GM13977 (cell line): ENCODE measurements around the gene SH3GLB2.

Source experiments
- DNase-seq: peaks from one replicate; pipeline ENCODE4 v3.0.0; 2012; ENCODE audit warnings: low spot score
- in situ Hi-C: fragments of 300-500 bp; cut with MboI; formaldehyde crosslinking; loops from one replicate; pipeline ENCODE4 v1.12.0; 2022; ENCODE audit warnings: low sequenced_read_pairs, low pct_unique_long_range_greater_than_20kb, mixed read lengths, inconsistent platforms; ENCODE audit not compliant: unreplicated experiment
- TF ChIP-seq, protein P1 (sequence below): IDR thresholded peaks from 2 replicates; pipeline ENCODE4 v1.5.1; 2012; ENCODE audit warnings: mild to moderate bottlenecking, control low read depth; ENCODE audit not compliant: insufficient read depth; ENCODE audit errors: extremely low read depth, missing control alignments

Gene SH3GLB2

DNA sequence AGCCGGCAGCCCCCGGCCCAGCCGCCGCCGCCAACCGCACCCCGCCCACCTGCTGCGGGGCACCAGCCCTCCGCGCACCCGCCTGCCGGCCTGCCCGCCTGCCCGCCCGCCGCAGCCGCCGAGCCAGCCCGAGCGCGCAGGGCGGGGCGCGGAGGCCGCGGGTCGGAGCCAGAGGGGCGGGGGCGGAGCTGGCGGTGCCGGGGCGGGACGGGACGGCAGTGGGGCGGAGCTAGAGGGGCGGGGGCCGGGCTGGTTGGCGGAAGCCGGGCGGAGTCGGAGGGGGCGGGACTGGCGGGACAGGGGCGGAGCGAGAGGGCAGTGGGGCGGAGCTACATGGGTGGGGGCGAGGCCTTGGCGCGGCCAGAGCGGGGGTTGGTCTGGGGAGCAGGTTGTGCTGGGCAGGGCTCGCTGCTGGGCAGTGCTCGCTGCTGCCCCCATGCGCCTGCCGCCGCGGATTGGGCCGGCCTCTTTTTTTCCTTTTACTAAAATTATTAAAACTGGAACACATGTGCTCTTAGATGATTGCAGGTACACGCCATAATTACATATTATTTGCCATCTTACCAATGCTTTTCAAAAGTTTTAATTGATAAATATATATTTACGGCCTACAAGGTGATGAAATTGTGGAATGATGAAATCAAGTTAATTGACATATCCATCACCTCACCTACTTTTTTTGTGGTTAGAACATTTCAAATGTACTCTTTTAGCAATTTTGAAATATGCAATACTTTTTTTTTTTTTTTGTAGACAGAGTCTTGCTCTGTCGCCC is at the start of gene SH3GLB2:
TSS of gene SH3GLB2 (minus strand) at position 140 of the 775 bp plus-strand sequence. CDS start 177 bp downstream, outside the sequence.
- DNase-seq, result peak; percentile 99
- in situ Hi-C loops, result no loop called here
- TF ChIP-seq, protein P1, sequence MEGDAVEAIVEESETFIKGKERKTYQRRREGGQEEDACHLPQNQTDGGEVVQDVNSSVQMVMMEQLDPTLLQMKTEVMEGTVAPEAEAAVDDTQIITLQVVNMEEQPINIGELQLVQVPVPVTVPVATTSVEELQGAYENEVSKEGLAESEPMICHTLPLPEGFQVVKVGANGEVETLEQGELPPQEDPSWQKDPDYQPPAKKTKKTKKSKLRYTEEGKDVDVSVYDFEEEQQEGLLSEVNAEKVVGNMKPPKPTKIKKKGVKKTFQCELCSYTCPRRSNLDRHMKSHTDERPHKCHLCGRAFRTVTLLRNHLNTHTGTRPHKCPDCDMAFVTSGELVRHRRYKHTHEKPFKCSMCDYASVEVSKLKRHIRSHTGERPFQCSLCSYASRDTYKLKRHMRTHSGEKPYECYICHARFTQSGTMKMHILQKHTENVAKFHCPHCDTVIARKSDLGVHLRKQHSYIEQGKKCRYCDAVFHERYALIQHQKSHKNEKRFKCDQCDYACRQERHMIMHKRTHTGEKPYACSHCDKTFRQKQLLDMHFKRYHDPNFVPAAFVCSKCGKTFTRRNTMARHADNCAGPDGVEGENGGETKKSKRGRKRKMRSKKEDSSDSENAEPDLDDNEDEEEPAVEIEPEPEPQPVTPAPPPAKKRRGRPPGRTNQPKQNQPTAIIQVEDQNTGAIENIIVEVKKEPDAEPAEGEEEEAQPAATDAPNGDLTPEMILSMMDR, result peak; percentile 85

- in situ Hi-C loops, result no loop called here
- TF ChIP-seq, protein P1, result no peak
These were observed 49.1 kb upstream of the SH3GLB2 start for GRCh38 chr9:129077236-129077635.

DNA sequence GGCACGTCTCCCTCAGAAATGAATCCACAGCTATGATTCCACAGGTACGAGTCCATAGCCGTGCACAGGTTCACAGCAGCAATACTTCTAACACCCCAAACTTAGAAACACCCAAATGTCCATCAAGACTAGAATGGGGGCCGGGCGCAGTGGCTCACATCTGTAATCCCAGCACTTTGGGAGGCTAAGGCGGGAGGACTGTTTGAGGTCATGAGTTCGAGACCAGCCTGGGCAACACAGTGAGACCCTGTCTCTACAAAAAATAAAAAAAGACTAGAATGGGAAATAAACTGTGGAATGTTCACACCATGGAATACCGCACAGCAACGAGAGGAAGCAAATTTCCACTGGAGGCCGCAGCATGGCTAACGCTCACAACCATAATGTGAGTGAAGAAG is 48.5 kb upstream of the SH3GLB2 start:
- TF ChIP-seq, protein P1, result no peak
- no peak for DNase-seq
- in situ Hi-C loops, result no loop called here

More at GRCh38 chr9:129077236-129077635, 49.1 kb upstream of the SH3GLB2 start:
- DNase-seq, result no peak

DNA sequence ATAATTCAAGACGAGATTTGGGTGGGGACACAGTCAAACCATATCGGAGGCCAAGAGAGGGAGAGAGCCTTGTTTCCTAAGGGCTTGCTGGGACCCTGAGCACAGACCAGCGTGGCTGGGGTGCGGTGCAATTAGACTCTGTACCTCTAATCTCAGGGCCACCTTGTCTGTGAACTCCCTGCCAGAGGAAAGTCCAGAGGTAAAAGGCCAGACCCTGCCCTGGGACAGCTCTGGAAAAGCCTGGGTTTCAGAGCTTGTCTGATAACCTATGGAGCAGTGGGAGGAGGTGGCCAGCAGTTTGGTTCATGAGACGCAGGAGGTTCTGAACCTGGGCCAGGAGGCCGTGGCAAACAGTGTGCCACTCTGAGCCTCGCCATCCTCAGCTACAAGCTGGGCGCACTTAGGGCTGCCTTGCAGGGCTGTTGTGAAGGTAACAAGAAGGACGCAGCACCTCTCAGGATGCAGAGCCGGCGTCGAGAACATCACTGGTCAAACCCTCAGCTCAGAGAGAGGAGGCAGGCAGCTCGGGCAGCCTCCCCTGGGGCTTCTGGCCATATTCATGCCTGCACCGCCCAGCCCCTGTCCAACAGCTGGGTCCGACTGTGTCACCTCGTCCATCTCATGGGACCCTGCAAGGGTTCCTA is 48.0 kb upstream of the SH3GLB2 start:
- in situ Hi-C loops, result no loop called here
- DNase-seq, result no peak
- TF ChIP-seq, protein P1, result no peak

DNA sequence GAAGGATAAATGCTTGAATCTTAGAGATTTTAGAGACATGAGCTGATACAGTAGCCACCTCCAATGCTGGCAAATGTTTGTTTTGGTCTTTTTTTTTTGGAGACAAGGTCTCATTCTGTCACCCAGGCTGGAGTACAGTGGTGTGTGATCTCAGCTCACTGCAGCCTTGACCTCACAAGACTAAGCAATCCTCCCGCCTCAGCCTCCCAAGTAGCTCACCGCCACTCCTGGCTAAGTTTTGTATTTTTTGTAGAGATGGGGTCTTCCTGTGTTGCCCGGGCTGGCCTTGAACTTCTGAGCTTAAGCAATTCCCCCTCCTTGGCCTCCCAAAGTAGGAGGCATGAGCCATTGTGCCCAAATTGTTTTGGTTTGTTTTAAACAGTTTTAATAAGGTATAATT is 46.0 kb upstream of the SH3GLB2 start:
- TF ChIP-seq, protein P1, result no peak
- DNase-seq, result no peak
- in situ Hi-C loops, result no loop called here

DNA sequence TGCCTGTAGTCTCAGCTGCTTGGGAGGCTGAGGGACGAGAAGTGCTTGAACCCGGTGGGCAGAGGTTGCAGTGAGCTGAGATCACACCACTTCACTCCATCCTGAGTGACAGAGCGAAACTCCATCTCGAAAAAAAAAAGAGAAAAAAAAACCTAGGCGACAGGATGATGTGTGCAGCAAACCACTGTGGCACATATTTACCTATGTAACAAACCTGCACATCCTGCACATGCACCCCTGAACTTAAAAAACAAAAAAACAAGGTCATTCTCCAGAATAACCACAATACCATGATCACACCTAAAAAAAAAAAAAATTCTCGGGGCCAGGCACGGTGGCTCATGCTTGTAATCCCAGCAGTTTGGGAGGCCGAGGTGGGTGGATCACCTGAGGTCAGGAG is 45.3 kb upstream of the SH3GLB2 start:
- TF ChIP-seq, protein P1, result no peak
- DNase-seq, result no peak
- in situ Hi-C loops, result no loop called here
